HEK293T (cell line): ENCODE data around the gene EDEM1.

Experiments used
- BHLHE40 ChIP-seq: fragments of 450-650 bp; IDR thresholded peaks from 2 replicates; pipeline ENCODE4 v1.6.1; 2016; ENCODE audit warnings: mild to moderate bottlenecking, moderate library complexity, borderline replicate concordance
- FOXA1 ChIP-seq: fragments of 450-650 bp; IDR thresholded peaks from 2 replicates; pipeline ENCODE4 v1.6.1; 2016; ENCODE audit warnings: mild to moderate bottlenecking
- FOXM1 ChIP-seq: fragments of 450-650 bp; IDR thresholded peaks from 2 replicates; pipeline ENCODE4 v1.6.1; 2017; ENCODE audit warnings: mild to moderate bottlenecking, borderline replicate concordance
- SUZ12 ChIP-seq: fragments of 450-650 bp; IDR thresholded peaks from 2 replicates; pipeline ENCODE4 v1.6.1; 2016; ENCODE audit warnings: mild to moderate bottlenecking

DNA sequence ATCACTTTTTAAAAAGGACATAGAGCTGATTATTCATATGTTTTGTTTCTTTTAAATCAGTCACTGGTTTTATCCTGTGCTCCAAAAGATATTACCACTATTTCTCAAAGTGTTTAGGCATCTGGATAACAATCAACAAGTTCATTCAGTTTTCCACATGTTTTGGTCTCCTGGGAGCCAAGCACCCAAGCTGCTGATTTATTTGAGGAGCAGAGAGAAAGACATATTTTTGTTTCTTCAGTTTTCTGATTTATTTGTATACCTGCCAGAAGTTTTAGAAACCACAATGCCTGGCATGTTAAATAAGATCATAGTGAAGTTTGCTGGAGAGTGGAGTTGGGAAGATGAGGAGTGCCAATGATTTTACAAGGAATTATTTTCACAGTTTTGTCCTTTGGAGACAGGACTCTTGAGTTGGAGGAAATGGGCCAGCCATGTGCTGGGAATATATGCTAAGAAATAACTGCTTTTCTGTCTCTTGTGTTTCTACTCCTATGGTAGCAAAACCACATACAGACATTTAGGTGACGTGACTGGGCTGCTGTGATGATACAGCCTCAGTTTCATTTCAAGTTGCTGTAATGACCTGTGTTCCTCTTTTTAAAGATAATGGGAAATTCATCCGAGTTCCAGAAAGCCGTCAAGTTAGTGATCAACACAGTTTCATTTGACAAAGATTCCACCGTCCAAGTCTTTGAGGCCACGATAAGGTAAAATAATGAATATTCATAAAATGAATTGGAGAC, 11.7 kb downstream of the EDEM1 start:
- TF ChIP-seq FOXA1 (no peak), BHLHE40 (no peak), FOXM1 (no peak), SUZ12 (no peak)
